OCI-LY7 (cell line): ENCODE measurements around the gene PRADC1.

Experiments
- CTCF ChIP-seq: fragments of 200-600 bp; sonication (generic); conservative IDR thresholded peaks from 2 replicates; pipeline ENCODE4 v1.5.1; 2014; ENCODE audit warnings: mild to moderate bottlenecking, antibody characterized with exemption, low read length, moderate library complexity, mixed read lengths
- EZH2phosphoT487 ChIP-seq: fragments of 200-600 bp; sonication (generic); IDR thresholded peaks from 2 replicates; pipeline ENCODE4 v1.6.1; 2018; ENCODE audit warnings: low read depth, borderline replicate concordance, mild to moderate bottlenecking, mixed run types, antibody characterized with exemption, low read length, moderate library complexity, mixed read lengths

GRCh38 chr2:73215254-73215653, 17.8 kb downstream of the PRADC1 start:
- TF ChIP-seq CTCF (no peak), EZH2phosphoT487 (no peak)
